ENCODE measurements around the gene ZNF627. TPM values are rescaled to one million over a fixed set of nuclear protein-coding genes. Genes with fewer than 3 reads are reported as not detected.
"Not testable (repeated sequence)": the region's sequence is repeated elsewhere in the genome, so short reads cannot be mapped to it uniquely, and the experiment has no call there.

Gene ZNF627
- total RNA-seq, 1 donor from 2014 or later, result 10.4 TPM

- no peak for DNase-seq (ENCODE audit: extremely low read depth, low read depth, low spot score)
These were observed 23.3 kb downstream of the ZNF627 start for GRCh38 chr19:11620553-11620952.

- not testable (repeated sequence) for DNase-seq (ENCODE audit: extremely low read depth, low read depth, low spot score)
These were observed 25.1 kb downstream of the ZNF627 start for GRCh38 chr19:11622401-11622800.

GRCh38 chr19:11624069-11624463 is 26.8 kb downstream of the ZNF627 start:
- DNase-seq (ENCODE audit: extremely low read depth, low read depth, low spot score), result no peak

- no peak for DNase-seq (ENCODE audit: extremely low read depth, low read depth, low spot score)
These were observed 29.0 kb downstream of the ZNF627 start for GRCh38 chr19:11626252-11626651.

GRCh38 chr19:11633223-11633622 is 35.9 kb downstream of the ZNF627 start:
- no peak for DNase-seq (ENCODE audit: extremely low read depth, low read depth, low spot score)

- not testable (repeated sequence) for DNase-seq (ENCODE audit: extremely low read depth, low read depth, low spot score)
These were observed 36.9 kb downstream of the ZNF627 start for GRCh38 chr19:11634018-11634662.

- no peak for DNase-seq (ENCODE audit: extremely low read depth, low read depth, low spot score)
These were observed 41.9 kb downstream of the ZNF627 start for GRCh38 chr19:11639245-11639601.

- peak; percentile 64 for DNase-seq (ENCODE audit: extremely low read depth, low read depth, low spot score)
These were observed 42.6 kb downstream of the ZNF627 start for GRCh38 chr19:11639602-11640471.

GRCh38 chr19:11641244-11641643 is 44.0 kb downstream of the ZNF627 start:
- DNase-seq (ENCODE audit: extremely low read depth, low read depth, low spot score), result no peak

GRCh38 chr19:11642902-11643301 is 45.6 kb downstream of the ZNF627 start:
- no peak for DNase-seq (ENCODE audit: extremely low read depth, low read depth, low spot score)

- DNase-seq (ENCODE audit: extremely low read depth, low read depth, low spot score), result no peak
These were observed 52.7 kb downstream of the ZNF627 start for GRCh38 chr19:11649941-11650340.

GRCh38 chr19:11651062-11651461 is 53.8 kb downstream of the ZNF627 start:
- DNase-seq (ENCODE audit: extremely low read depth, low read depth, low spot score), result no peak

GRCh38 chr19:11652056-11652455 is 54.8 kb downstream of the ZNF627 start:
- DNase-seq (ENCODE audit: extremely low read depth, low read depth, low spot score), result no peak

- no peak for DNase-seq (ENCODE audit: extremely low read depth, low read depth, low spot score)
These were observed 55.2 kb downstream of the ZNF627 start for GRCh38 chr19:11652492-11652891.

- DNase-seq (ENCODE audit: extremely low read depth, low read depth, low spot score), result no peak
These were observed 59.3 kb downstream of the ZNF627 start for GRCh38 chr19:11656535-11656934.

GRCh38 chr19:11657307-11657706 is 60.0 kb downstream of the ZNF627 start:
- no peak for DNase-seq (ENCODE audit: extremely low read depth, low read depth, low spot score)

- DNase-seq (ENCODE audit: extremely low read depth, low read depth, low spot score), result no peak
These were observed 61.7 kb downstream of the ZNF627 start for GRCh38 chr19:11658970-11659369.

- no peak for DNase-seq (ENCODE audit: extremely low read depth, low read depth, low spot score)
These were observed 62.3 kb downstream of the ZNF627 start for GRCh38 chr19:11659612-11660011.

- no peak for DNase-seq (ENCODE audit: extremely low read depth, low read depth, low spot score)
These were observed 65.0 kb downstream of the ZNF627 start for GRCh38 chr19:11662278-11662677.

- DNase-seq (ENCODE audit: extremely low read depth, low read depth, low spot score), result no peak
These were observed 65.9 kb downstream of the ZNF627 start for GRCh38 chr19:11663181-11663591.

Data from glomerular endothelial cell (primary cell).